H7 (cell line): ENCODE data around the gene TMSB15A. TPM values are rescaled to one million over a fixed set of nuclear protein-coding genes. Genes with fewer than 3 reads are reported as not detected.
"Not testable (repeated sequence)": the region's sequence is repeated elsewhere in the genome, so short reads cannot be mapped to it uniquely, and the experiment has no call there.

Source experiments
- DNase-seq: peaks from one replicate; pipeline ENCODE4 v3.0.0; 2012
- H3K27me3 ChIP-seq: 2 replicates; pipeline ENCODE4 v1.6.0; 2011; ENCODE audit warnings: mild to moderate bottlenecking, low read length; ENCODE audit not compliant: control insufficient read depth, insufficient read depth
- H3K36me3 ChIP-seq: replicated peaks from 2 replicates; pipeline ENCODE4 v1.5.1; 2011; ENCODE audit warnings: low read length; ENCODE audit not compliant: control insufficient read depth, insufficient read depth
- H3K4me3 ChIP-seq: 2 replicates; pipeline ENCODE4 v1.5.1; 2011; ENCODE audit warnings: low read depth, mild to moderate bottlenecking, control low read depth, low read length, moderate library complexity; ENCODE audit not compliant: insufficient read depth
- total RNA-seq: library from RNA; depleted of rRNA; stranded (reverse); fragments of >200 nt; shearing (Covaris generic); gene quantifications from 2 replicates; pipeline ENCODE4 v1.2.3, GENCODE V29; 2014; rRNA removed

TMSB15A gene
- 34.8 and 48.6 TPM in 2 replicates for total RNA-seq

- peaks cover 5% of the 10 kb centered on the region; the same call in 1 of the 2 replicates for H3K27me3 ChIP-seq
- H3K4me3 ChIP-seq, result peak within 1 kb of the TSS; percentile 57
- DNase-seq, result peak; percentile 84
- H3K36me3 ChIP-seq, result no peaks in the 10 kb centered on the region
Measured at GRCh38 chrX:102515975-102516941, at the start of gene TMSB15A. TMSB15A (minus strand) TSS chrX:102516739.

- DNase-seq, result no peak
- Histone ChIP-seq H3K27me3 (no peaks in the 10 kb centered on the region), H3K36me3 (no peaks in the 10 kb centered on the region), H3K4me3 (no peak overlapping the region)
Measured at GRCh38 chrX:102560423-102561068, 44.0 kb upstream of the TMSB15A start.

GRCh38 chrX:102558607-102559006, 42.1 kb upstream of the TMSB15A start:
- Histone ChIP-seq H3K27me3 (no peaks in the 10 kb centered on the region), H3K36me3 (no peaks in the 10 kb centered on the region), H3K4me3 (no peak overlapping the region)
- DNase-seq, result no peak

- Histone ChIP-seq H3K27me3 (no peaks in the 10 kb centered on the region), H3K4me3 (no peak overlapping the region), H3K36me3 (no peaks in the 10 kb centered on the region)
- peak; percentile 13 for DNase-seq
Measured at GRCh38 chrX:102548231-102548630, 31.7 kb upstream of the TMSB15A start.

- Histone ChIP-seq H3K27me3 (no peaks in the 10 kb centered on the region), H3K4me3 (no peak overlapping the region; the same call in 1 of the 2 replicates), H3K36me3 (no peaks in the 10 kb centered on the region)
- peak; percentile 8 for DNase-seq
Measured at GRCh38 chrX:102546828-102547493, 30.4 kb upstream of the TMSB15A start.

- not testable (repeated sequence) for H3K36me3 ChIP-seq, H3K27me3 ChIP-seq, H3K4me3 ChIP-seq, DNase-seq
Measured at GRCh38 chrX:102546175-102546574, 29.6 kb upstream of the TMSB15A start.

GRCh38 chrX:102535958-102536357, 19.4 kb upstream of the TMSB15A start:
- Histone ChIP-seq H3K27me3 (no peaks in the 10 kb centered on the region; the same call in 1 of the 2 replicates), H3K4me3 (no peak overlapping the region), H3K36me3 (no peaks in the 10 kb centered on the region)
- DNase-seq, result no peak

- no peaks in the 10 kb centered on the region for H3K36me3 ChIP-seq
- DNase-seq, result peak; percentile 7
- no peak overlapping the region for H3K4me3 ChIP-seq
- H3K27me3 ChIP-seq, result peaks cover 5% of the 10 kb centered on the region; the same call in 1 of the 2 replicates
Measured at GRCh38 chrX:102517326-102517725, 787 bp upstream of the TMSB15A start.

GRCh38 chrX:102514536-102514935, 2.0 kb downstream of the TMSB15A start:
- H3K4me3 ChIP-seq, result no peak overlapping the region
- DNase-seq, result no peak
- no peaks in the 10 kb centered on the region for H3K36me3 ChIP-seq
- peaks cover 5% of the 10 kb centered on the region; the same call in 1 of the 2 replicates for H3K27me3 ChIP-seq

- Histone ChIP-seq H3K36me3 (no peaks in the 10 kb centered on the region), H3K4me3 (no peak overlapping the region), H3K27me3 (no peaks in the 10 kb centered on the region)
- DNase-seq, result no peak
Measured at GRCh38 chrX:102498732-102499131, 17.8 kb downstream of the TMSB15A start.

- no peak for DNase-seq
- H3K4me3 ChIP-seq, result no peak overlapping the region
- no peaks in the 10 kb centered on the region for H3K27me3 ChIP-seq
- H3K36me3 ChIP-seq, result no peaks in the 10 kb centered on the region
Measured at GRCh38 chrX:102491766-102492165, 24.8 kb downstream of the TMSB15A start.

- DNase-seq, H3K36me3 ChIP-seq, H3K27me3 ChIP-seq, H3K4me3 ChIP-seq: not testable (repeated sequence)
Measured at GRCh38 chrX:102478765-102479164, 37.8 kb downstream of the TMSB15A start.

GRCh38 chrX:102471762-102472220, 44.7 kb downstream of the TMSB15A start, which contains the start of gene TCP11X2:
TCP11X2 (minus strand) TSS chrX:102471812.
- not testable (repeated sequence) for H3K4me3 ChIP-seq, DNase-seq, H3K27me3 ChIP-seq, H3K36me3 ChIP-seq

- not testable (repeated sequence) for H3K27me3 ChIP-seq, DNase-seq, H3K36me3 ChIP-seq, H3K4me3 ChIP-seq
Measured at GRCh38 chrX:102470215-102470614, 46.3 kb downstream of the TMSB15A start.
